Hepatocyte (in vitro differentiated cells): ENCODE measurements around the gene TMEM109.

Experiments used
- EZH2 ChIP-seq: fragments of 200-600 bp; sonication (generic); IDR thresholded peaks from 2 replicates; pipeline ENCODE4 v1.6.1; 2016; ENCODE audit warnings: antibody characterized with exemption, mild to moderate bottlenecking, borderline replicate concordance
- TF ChIP-seq, protein P1 (sequence below): fragments of 200-600 bp; sonication (generic); IDR thresholded peaks from 2 replicates; pipeline ENCODE4 v1.5.1; 2016; ENCODE audit warnings: antibody characterized with exemption, mild to moderate bottlenecking; ENCODE audit not compliant: poor library complexity

DNA sequence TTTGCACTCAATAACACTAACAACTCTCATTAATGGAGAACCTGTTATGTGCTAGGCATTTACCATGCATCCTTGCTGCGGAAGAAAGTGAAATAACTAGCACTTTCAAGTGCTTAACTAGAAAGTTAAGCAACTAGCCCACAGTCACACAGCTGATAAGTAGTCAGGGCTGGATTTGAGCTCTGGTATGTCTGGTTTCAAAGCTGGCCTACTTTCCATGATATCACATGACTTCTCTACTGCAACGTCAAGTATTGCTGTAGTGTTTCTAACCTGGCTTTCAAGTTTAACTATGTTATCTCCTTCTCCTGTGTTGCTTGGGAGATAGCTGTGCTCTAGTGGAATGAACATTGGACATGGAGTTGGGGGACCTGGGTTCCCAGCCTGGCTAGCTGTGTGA lies 25.9 kb downstream of the TMEM109 start:
- TF ChIP-seq, protein P1, sequence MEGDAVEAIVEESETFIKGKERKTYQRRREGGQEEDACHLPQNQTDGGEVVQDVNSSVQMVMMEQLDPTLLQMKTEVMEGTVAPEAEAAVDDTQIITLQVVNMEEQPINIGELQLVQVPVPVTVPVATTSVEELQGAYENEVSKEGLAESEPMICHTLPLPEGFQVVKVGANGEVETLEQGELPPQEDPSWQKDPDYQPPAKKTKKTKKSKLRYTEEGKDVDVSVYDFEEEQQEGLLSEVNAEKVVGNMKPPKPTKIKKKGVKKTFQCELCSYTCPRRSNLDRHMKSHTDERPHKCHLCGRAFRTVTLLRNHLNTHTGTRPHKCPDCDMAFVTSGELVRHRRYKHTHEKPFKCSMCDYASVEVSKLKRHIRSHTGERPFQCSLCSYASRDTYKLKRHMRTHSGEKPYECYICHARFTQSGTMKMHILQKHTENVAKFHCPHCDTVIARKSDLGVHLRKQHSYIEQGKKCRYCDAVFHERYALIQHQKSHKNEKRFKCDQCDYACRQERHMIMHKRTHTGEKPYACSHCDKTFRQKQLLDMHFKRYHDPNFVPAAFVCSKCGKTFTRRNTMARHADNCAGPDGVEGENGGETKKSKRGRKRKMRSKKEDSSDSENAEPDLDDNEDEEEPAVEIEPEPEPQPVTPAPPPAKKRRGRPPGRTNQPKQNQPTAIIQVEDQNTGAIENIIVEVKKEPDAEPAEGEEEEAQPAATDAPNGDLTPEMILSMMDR, result no peak
- no peak for TF ChIP-seq EZH2
